ENCODE measurements around the gene LSMEM2.

The LSMEM2 gene

DNA sequence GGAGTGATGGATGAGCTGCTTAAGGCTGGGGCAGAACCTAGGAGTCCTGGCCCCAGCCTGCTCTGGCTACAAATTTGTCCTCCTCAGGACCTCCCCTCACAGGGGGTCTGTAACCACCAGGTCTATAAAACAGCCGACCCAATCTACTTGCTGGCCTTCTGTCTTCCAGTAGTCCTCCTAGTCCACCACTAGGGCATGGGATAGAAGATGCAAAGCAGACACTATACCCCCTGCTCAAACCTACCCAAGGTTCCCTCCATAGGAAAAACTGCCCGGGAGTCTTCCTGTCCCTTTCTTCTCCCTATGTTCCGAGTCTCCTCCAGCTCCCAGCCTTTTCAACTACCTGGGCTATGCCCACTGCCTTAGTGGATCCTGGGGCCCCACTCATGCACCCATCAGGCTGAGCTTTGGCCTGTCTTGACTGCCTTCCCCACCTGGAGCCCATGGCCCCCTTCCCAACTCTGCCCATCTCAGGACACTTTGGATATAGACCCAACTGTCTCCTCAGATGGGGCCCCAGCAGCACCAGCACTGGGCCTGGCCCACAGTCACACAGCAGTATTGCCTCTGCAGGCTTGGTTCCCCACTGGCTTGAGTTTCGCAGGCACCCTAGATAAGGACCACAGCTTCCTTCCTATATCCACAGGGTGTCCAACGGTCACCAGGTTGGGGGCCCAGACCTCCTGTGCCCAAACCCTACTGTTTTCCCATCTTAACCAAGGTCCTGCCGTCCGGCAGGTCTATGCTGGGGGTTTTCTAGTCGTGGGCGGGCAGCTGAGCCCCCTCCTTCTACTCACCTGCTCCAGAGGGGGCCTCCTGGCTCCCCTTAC is 19.2 kb downstream of the LSMEM2 start:
- TF ChIP-seq, protein P1, sequence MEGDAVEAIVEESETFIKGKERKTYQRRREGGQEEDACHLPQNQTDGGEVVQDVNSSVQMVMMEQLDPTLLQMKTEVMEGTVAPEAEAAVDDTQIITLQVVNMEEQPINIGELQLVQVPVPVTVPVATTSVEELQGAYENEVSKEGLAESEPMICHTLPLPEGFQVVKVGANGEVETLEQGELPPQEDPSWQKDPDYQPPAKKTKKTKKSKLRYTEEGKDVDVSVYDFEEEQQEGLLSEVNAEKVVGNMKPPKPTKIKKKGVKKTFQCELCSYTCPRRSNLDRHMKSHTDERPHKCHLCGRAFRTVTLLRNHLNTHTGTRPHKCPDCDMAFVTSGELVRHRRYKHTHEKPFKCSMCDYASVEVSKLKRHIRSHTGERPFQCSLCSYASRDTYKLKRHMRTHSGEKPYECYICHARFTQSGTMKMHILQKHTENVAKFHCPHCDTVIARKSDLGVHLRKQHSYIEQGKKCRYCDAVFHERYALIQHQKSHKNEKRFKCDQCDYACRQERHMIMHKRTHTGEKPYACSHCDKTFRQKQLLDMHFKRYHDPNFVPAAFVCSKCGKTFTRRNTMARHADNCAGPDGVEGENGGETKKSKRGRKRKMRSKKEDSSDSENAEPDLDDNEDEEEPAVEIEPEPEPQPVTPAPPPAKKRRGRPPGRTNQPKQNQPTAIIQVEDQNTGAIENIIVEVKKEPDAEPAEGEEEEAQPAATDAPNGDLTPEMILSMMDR (IDR thresholded peaks at IDR 0.05; ENCODE audit: low read depth, low read length): no peak
- peak overlapping the region; percentile 64 for H3K4me3 ChIP-seq (ENCODE audit: low read depth, low read length)

GRCh38 chr3:50298836-50299637 is 20.1 kb downstream of the LSMEM2 start, which contains the start of the genes HYAL3 and NAA80:
Gene HYAL3, minus strand, starts transcription at chr3:50299405. Its CDS starts 3,803 bp downstream, at chr3:50295602.
Gene NAA80, minus strand, starts transcription at chr3:50299405. Its CDS starts 1,942 bp downstream, at chr3:50297463.
- TF ChIP-seq, protein P1 (IDR thresholded peaks at IDR 0.05; ENCODE audit: low read depth, low read length): peak; percentile 9; the same call in 1 of the 2 replicates
- peak within 1 kb of the TSS; percentile 64 for H3K4me3 ChIP-seq (ENCODE audit: low read depth, low read length)

DNA sequence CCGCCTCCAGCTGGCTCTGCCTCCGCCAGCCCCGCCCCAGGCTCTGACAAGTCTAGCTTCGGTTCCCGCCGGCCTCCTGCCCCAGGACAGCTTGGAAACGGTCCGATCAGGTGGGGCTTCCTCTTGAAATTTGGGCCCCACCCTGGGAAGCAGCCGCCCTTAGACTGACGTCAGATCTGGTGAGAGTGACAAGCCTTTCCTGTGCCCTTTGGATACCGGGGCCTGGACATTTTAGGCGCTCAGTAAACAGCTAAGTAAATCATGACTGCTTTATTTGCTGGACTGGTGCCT is 20.7 kb downstream of the LSMEM2 start:
- TF ChIP-seq, protein P1 (IDR thresholded peaks at IDR 0.05; ENCODE audit: low read depth, low read length): no peak

GRCh38 chr3:50299929-50300680 is 21.2 kb downstream of the LSMEM2 start:
- peak overlapping the region; percentile 64 for H3K4me3 ChIP-seq (ENCODE audit: low read depth, low read length)
- TF ChIP-seq, protein P1 (IDR thresholded peaks at IDR 0.05; ENCODE audit: low read depth, low read length): no peak

More for the DNA sequence above, 20.7 kb downstream of the LSMEM2 start:
- H3K4me3 ChIP-seq (ENCODE audit: low read depth, low read length): peak overlapping the region; percentile 64

DNA sequence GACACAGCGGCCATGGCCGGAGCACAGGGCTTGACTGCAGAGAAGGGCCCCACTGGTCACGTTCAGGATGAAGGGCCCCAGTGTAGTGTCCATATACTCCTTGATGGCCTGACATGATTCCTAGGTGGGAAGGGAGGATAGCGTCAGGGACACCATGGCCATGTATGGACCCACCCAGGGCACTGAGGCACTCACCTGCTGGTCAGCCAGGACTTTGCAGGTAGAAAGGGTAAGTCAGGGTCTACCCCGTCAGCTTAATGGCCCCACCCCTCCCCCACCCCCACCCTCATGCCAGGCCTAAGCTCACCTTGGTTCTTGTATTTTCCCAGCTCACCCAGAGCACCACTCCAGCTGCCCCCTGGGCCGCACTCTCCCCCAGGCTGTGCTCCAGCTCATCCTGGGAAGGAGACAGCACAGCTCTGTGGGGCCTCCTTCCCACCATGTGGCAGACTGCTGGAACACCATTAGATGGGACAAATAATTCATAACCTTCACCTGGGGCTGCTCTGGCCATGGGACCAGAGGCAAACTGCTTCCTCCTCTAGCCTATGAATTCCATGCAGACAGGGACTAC is 21.9 kb downstream of the LSMEM2 start:
- H3K4me3 ChIP-seq (ENCODE audit: low read depth, low read length): no peak overlapping the region
- TF ChIP-seq, protein P1 (IDR thresholded peaks at IDR 0.05; ENCODE audit: low read depth, low read length): no peak

DNA sequence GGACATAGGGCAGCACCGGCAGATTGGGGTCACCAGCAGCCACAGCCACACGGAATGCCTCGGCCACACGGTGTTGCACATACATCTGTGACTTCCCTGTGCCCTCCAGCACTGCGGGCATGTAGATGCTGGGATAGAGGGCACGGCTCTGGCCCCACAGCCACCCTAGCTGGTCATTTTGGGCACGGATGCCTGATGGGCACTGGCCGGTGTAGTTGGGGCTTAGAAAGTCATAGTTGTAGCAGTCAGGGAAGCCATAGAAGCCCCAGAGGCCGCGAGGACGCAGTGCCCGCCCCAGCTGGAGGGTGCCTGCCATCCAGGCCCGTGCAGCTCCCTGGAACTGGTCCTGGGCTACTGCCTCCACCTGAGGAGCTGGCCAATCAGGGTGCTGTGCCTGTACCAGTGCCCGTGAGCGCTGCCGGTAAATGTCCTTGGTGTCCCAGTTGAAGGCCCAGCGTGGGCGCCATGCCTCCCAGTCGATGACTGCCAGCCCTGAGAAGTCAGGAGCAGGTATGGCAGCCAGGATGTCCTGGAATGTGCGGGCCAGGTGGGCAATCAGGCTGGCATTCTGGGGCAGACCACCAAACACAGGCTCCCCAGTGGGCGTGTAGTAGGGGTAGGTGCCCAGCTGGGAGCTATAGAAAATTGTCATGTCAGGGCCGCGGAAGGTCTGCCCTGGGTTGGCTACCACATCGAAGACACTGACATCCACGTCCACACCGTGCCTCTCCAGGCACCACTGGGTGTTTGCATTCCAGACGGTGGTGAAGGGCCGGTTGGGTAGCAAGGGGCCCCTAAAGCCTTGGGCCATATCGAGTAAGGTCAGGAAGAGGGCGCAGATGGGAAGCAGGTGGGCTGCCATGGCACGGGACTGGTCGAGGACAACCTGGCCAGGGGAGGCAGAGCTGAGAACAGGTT is 23.5 kb downstream of the LSMEM2 start:
- no peak overlapping the region for H3K4me3 ChIP-seq (ENCODE audit: low read depth, low read length)
- TF ChIP-seq, protein P1 (IDR thresholded peaks at IDR 0.05; ENCODE audit: low read depth, low read length): no peak

All from WI38 (cell line).